NCI-H82 (cell line): Measurements from ENCODE around the gene ZNF32.
"Not testable (repeated sequence)": the region's sequence is repeated elsewhere in the genome, so short reads cannot be mapped to it uniquely, and the experiment has no call there.

Experiments used
- DNase-seq: peaks from one replicate; lab custom pipeline; 2025; lab: John Stamatoyannopoulos, UW

ZNF32 gene

DNA sequence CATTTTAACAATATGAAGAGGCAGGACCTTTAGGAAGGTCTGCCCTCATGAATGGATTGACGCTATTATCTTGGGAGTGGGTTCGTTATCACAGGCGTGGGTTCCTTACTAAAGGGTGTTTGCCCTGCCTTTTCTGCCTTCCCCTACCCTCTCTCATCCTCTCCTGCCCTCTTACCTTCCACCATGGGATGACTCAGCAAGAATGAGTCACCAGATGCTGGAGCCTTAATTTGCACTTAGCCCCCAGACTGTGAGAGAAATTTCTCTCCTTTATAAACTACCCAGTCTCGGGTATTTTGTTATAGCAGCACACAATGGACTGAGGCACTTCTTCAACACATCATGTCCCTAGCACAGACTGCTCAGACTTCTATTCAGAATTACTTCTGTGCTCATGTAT lies 31.4 kb upstream of the ZNF32 start:
- no peak for DNase-seq

DNA sequence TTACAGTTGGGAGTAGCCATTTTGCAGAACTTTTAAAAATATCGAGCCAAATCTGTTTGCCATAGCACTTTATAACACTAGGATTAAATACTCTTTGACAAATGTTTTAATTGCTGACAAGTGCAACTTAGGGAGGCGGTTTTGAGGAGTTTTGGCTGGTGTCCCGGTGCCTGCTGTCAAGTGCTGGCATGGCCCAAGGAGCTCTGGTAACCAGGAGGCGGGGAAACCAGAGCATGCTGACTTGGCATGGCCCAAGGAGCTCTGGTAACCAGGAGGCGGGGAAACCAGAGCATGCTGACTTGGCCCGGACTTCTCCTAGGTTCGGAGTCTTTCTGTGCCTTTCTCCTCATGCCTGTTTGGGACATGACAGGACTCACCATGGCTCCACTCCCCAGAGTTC lies 30.8 kb upstream of the ZNF32 start:
- DNase-seq = no peak

DNA sequence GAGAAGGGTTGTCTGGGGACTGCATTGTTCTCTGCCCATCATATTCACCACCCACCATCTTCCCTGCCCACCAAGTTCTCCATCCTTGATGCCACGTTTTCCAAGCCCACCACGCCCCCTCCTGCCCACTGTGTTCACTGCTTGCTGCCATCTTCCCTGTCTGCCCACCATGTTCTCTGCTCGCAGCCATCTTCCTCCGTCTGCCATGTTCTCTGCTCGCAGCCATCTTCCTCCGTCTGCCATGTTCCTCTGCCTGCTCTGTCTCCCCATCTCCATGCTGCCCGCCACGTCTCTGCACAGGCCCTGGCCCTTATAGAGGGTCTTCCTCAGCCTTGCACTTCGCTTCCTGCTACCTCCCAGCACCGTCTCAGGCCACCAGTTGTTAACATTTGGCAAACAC lies 30.0 kb upstream of the ZNF32 start:
- DNase-seq = no peak

DNA sequence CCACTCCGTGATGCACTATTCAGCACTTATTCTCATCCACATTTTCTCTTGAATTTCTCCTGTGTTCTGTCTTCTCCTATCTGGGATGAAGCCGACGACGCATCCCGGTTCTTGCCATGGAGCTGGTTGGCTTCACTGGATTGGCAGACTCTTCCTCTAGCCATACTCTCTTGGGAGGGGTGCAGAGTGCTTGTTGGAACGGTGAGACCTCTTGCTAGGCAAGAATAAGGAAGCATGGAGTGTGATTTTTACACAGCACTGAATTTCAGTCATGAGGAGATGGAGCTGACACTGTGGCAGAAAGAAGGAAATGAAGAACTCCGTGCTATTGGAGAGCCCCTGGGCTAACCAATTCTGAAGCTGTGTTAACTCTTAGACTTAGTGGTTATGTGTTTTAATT lies 28.2 kb upstream of the ZNF32 start:
- no peak for DNase-seq

DNA sequence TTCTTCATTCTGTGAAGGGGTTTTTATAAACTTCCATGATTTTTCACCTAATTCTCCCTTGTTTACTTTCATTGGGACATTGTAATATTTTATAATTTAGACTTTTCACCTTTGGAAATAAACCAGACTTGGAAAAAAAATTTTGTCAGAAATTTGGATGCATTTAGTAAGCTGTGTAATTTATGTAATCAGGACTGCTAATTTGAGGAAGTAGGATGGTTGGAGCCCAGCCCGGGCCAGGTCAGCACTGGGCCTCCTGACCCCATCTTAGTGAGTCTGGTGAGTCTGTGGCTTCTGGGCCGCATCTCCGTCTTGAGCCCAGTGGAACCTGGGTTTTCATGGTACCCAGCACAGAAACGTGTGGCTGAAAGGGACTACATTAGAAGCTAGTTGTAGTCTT lies 27.6 kb upstream of the ZNF32 start:
- no peak for DNase-seq

DNA sequence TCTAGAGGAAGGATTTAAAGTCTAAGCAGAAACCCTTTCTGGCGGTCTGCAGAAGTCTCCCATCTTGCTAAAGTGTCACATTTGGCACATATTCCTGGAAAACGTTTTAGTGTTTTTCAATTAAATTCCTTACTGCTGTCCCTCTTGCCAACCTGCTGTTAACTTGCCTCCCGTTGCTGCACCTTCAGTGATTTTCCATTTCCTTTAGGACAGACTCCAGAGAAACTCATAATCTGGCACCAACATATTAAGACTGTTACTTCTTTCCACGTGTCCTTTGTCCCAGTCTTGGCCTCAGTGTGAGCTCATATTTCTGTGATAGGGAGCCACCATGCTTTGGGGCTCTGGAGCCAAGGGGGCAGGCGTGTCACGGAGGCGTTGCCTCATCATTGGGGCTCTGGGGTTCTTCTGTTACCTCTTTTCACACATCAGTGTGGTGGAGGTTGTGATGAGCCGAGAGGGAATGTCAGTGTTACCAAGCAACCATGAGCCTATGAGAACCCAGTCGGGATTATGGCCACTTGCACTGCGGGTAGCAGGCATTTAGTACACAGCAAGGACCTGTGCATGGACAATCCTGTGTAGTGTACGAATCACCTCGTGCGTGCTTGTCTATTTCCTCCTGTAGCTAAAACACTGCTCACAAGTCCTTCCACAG lies 26.0 kb upstream of the ZNF32 start:
- DNase-seq = no peak

DNA sequence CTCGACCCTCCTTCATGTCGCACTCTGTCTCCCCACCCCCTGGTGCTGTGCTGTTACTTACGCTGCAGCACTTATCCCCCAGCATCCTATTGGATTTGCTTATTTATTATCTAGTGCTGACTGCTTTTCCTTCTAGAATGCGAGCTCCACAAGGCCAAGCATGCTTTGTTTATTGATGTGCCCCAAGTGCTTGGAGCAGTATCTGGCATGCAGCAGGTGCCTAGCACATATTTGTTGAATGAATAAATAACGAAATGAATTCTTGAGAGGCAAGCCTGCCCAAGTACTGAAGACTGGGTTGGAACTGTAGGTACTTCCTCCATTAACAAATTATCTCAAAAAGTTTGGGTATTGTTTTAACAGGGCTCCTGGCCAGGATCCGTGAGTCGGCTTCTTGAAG lies 24.8 kb upstream of the ZNF32 start:
- no peak for DNase-seq

DNA sequence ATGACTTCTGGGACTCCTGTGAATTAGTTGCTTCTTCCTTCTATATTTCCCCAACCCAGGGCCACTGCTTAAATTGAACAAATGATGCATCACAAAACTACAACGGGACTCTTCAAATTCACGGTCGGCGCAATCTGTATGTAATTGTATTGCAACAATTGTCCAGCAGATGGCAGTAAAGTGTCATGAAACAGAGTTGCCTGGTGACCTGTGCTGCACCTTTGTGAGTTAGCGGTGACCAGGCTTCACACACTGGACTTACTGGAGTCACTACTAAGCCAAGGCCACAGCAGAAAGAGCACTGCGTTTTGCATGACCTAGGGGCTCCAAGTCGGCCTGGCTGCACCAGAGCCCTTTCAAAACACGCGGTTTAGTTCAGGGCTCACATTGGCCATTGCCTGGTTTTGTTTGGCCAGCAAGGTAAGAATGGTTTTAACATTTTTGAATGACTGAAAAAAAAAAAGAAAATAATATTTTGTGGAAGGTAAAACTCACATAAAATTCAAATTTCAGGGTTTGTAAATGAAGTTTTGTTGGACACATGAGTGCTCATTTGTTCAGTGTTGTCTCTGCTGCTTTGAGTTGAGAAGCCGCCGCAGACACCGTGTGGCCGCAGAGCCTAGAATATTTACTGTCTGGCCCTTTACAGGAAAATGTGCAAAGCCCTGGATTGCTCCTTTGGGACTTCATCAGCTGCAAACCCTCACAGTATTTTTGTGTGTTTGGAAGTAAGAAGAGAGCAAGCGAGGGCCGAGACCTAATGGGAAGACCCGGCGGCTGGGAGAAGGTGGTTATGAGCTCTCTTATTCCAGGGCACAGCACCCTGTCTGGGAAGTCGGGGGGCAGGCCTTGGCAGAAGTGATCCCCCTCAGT lies 23.2 kb upstream of the ZNF32 start:
- peak; percentile 70 for DNase-seq

DNA sequence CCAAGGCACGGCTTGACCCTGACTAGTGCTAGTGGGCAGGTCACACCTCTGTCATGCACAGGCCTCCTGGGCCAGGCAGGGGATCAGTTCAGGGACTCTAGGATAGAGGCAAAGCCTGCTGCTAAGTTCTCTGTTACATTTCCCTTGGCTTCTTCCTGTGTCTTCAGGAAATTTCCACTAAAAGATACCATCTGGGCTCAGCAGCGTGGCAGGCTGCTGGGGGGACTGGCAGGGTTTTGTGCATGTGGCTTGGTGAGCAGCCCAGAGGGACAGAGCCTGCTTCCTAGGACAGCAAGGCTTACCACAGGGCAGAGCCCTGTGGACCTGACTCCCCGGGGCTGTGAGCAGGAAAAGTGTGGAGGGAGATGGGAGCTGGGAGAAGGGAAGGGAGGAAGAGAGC lies 20.7 kb upstream of the ZNF32 start:
- DNase-seq = no peak

DNA sequence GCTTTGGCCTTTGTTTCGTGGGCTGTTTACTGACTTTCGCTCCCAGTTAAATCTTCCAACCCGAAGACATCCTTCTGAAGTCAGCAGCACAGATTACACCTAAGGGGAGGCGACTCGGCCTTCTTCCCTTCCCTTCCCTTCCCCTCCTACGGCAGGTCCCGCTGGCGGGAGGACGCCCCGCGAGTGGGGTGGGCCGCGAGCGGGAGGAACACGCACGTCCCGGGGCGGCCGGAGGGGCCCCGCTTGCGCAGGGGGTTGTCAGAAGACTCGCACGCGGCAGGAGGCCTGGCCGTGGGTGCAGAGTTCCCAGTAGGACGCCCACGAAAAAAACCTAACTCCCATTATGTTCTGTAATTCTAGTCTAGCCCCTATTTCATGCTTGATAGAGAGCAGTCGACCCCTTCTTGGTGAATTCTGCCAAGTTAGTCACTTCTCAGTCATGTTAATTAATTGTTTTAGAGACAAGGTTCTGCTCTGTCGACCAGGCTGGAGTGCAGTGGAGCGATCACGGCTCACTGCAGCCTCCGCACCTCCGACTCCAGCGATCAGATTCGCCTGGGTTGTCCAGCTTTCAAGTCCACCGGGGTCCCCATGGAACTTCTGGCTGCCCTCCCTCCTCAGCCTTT lies 19.2 kb upstream of the ZNF32 start:
- DNase-seq = no peak

DNA sequence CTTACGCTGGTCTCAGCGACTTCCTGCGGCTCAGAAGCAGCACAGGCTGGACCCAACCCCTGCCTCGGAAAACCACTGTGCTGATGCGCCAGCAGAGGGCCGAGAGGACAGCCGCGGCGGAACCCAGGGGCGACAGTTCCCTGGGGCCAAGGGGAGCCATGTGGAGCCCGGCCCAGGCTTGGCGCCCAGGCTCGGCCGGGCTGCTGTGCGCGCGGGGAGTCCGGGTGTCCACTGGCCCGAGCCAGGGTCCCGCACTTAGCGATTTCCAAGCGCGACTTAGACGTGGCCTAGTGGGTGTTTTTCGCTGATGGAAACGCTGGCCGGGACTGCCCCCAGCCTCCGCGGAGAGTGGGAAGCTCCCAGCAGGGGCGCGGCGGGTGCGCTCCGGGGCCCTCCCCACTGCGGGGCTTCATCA lies 18.6 kb upstream of the ZNF32 start:
- peak; percentile 33 for DNase-seq

DNA sequence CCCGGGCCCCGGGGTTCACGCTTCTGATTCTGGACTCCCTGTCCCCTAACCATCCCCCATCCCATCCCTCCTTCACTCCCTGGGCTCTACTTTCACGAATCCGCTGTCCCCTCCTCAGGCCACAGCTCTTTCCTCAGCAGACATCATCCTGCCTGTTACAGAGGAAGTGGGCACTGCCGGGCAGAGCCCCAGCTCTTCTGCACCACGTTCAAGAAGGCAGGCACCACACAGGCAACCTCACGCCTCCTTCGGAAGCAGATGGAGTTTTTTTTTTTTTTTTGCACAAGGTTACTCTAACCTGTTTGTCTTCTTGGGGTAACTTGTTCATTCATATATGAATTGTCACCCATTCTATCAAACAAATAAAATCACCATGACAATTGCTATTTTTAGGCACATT lies 17.9 kb upstream of the ZNF32 start:
- no peak for DNase-seq

DNA sequence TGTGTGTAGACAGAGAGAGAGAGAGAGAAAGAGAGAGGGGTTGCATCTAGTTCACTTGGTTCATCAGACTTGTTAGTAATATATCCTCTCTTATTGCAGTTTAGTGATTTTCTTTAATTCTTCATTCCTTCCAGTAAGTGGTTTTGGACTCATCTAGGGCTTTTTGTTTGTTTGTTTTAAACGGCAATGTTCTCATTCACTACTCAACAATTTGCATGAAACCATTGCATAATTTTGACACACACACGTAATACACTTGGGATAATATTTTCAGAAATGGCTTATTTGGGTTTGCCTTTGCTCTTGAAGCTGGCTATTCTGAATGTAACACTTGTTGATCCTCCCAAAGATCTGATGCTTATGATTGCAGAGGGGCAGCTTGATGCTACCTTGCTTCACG lies 16.4 kb upstream of the ZNF32 start:
- DNase-seq = no peak

DNA sequence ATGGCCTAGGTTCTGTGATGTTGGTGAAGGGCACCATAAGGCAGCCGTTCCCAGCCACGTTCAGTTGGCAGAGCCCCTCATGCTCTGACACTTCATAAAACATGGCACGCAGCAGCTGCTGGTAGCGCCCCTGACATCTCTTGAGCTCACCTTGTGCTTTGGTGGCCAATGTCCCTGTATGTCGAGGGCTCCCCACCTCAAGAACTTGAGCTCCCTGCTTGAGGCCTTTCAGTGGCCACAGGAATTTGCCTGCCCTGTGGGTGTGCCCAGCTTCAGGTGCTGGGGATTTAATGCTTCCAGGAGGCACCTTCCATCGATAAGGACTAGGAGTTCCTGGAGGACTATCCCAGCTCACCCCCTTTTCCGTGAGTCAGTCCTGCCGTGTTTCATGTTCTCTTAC lies 9.5 kb upstream of the ZNF32 start:
- no peak for DNase-seq

DNA sequence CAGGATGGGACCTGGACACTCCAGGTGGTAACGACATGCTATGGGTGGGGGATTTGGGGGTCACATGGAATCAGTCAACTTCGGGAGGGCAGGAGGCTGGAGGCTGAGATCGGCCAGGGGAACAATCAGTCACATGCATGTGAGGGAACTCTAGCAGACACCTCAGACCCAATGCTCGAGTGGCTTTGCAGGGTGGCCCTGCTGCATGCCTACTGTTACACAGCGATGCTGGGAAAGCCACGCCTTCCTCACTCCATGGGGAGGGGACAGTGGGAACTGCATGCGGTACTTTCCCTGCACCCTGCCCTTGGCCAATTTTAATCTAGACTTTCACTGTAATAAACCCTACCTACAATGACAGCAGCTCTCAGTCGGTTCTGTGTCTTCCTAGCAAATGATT lies 6.6 kb upstream of the ZNF32 start:
- DNase-seq = no peak

DNA sequence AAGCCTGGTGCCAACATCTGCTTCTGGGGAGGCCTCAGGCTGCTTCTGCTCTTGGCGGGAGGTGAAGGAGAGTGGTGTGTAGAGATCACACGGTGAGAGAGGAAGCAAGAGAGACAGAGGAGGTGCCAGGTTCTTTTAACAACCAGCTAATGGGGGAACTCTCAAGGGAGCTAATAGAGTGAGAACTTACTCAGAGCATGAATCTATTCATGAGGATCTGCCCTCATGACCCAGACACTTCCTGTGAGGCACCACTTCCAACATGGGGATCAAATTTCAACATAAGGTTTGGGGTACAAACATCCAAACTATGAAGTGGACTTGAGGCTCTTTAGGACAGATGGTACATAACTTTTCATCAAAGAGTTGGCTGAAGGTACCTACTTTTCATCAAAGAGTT lies 5.1 kb upstream of the ZNF32 start:
- DNase-seq = no peak

DNA sequence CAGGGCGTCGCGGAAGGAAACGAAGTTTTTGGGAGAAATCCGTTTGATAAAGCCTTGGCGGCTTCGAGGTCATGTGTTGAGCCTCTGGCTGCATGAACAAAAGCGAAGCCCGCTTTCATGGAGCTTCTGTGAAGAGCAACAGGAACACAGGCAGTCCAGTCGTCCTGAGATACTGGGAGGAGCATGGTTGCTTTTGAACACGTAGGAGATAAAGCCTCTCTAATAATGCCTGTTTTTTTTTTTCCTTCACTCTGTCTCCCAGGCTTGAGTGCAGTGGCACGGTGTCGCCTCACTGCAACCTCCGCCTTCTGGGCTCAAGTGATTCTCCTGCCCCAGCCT lies 473 bp upstream of the ZNF32 start:
- peak; percentile 43 for DNase-seq

DNA sequence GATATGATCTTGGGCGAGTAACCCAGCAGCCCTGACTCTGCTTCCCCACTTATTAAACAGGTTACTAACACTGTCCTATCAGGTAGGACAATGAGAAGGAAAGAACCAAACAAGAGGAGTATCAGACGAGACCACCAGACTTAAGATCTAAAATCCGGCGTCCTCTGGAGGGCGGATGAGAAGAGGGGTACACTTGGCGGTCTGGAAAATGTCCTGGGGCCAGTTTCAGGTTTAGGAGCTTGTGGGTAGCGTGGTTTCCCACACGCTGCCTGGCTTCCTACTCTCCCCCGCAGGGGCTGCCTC lies 635 bp downstream of the ZNF32 start:
- DNase-seq = no peak

DNA sequence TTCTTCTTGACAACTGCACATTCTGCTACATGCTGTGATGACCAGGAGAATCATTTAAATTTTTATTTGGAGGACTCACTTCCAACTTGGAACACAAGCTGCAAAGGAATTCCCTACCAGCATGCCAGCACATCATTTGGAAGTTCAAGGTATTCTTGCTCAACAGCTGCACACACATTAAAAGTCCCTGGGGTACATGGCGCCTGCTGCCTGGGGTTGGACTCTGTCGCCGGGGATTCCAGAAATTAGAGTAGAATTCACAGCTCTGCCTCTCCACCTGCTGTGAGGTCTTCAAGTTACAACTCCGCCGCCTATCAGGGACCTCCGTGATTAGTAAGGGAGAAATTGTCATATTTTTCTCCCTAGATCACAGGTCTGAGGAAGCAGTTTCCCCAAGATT lies 1.1 kb downstream of the ZNF32 start:
- DNase-seq = no peak

DNA sequence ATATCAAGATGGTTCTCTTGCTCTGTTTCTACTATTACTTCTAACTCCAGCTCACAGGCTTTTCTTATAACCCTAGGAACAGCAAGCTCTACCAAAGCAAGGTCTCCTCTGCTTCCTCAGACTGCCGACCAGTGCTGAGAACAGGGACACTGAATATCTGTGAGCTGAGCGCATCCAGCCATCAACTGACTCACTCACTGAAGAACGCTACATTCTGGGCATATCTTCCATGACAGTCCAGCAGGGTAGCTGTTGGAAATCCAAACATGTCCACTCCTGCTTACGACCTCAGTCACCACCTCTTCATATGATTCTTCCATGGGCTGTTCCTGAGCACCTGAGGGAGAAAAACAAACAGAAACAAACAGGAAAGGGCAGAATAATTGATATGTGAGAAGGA lies 2.8 kb downstream of the ZNF32 start:
- no peak for DNase-seq

DNA sequence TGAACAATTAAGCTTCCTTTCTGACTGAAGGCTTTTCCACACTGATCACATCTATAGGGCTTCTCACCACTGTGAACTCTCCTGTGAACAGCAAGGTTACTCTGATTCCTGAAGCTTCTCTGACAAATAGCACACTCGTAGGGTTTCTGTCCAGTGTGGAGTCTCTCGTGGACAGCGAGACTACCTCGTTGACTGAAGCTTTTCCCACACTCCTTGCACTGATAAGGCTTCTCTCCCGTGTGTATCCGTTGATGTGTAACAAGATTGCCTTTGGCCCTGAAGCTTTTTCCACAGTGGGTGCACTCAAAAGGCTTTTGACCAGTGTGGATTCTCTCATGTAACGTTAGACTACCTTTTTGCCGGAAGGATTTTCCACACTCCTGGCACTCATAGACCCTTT lies 4.4 kb downstream of the ZNF32 start:
- no peak for DNase-seq

DNA sequence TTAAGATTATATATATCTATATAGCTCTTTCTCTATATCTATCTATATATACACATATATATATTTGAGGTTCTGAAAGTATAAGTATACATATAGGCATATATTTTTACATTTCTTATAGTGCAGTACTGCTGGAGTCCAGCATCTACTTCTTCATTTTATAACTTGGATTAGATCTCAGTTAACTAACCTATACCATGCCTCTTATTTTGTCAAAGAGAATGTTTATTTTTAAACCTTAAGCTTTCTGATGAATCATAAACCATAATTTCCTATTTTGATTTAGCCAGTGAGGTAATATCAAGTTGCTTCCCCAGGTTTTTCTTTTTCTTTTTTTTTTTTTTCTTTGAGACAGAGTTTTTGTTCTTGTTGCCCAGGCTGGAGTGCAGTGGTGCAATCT lies 8.1 kb downstream of the ZNF32 start:
- no peak for DNase-seq

DNA sequence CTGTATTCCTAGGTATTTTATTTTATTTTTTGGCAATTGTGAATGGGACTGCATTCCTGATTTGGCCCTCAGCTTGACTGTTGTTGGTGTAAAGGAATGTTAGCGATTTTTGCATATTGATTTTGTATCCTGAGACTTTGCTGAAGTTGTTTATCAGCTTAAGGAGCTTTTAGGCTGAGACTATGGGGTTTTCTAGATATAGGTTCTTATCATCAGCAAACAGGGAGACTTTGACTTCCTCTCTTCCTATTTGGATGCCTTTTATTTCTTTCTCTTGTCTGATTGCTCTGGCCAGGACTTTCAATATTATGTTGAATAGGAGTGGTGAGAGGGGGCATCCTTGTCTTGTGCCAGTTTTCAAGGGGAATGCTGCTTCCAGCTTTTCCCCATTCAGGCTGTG lies 12.9 kb downstream of the ZNF32 start:
- DNase-seq = not testable (repeated sequence)

DNA sequence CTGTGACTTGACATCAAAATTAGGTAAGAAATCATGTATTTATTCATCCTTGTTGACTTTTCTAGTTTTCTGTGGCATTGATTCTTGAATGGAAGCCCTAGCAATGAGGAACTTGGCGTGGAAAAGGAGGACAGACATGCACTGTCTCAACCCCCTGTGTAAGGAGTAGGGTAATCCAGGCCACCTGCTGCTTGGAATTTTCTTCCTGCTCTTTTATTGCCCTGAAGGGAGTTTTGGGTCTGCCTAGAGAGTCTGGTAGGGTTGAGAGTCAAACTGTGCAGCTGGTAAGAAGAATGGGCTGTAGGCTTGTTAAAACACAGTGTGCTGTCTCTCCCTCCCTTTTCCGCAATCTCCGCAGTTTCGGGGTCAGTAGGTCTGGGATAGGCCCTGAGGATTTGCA lies 19.7 kb downstream of the ZNF32 start:
- DNase-seq = no peak
